ENCODE results near the gene FAM32A. TPM values are rescaled to one million over a fixed set of nuclear protein-coding genes. Genes with fewer than 3 reads are reported as not detected.

Gene FAM32A
- total and polyA plus RNA-seq, 10 of the 15 experiments (the other 5 are each of a cell fraction or from before 2014, with no cell fraction given) = 33.3 to 116 (median 71.9) TPM

GRCh38 chr19:16197622-16198369 is 12.6 kb downstream of the FAM32A start, which contains the start of gene AP1M1 (continued):
- TF ChIP-seq SREBF2 (IDR thresholded peaks at IDR 0.05; ENCODE audit: low read length) (no peak), SMARCA5 (IDR thresholded peaks at IDR 0.05) (peak; percentile 54; the same call in 1 of the 2 replicates), CREB1 (IDR thresholded peaks at IDR 0.05; ENCODE audit: low read depth) (peak; percentile 49), MYB (IDR thresholded peaks at IDR 0.05; ENCODE audit: borderline replicate concordance, low read depth, low read length) (0 out of 2 replicates have a peak, but pooled peaks have one; percentile 43), PAX8 (IDR thresholded peaks at IDR 0.05) (no peak), NFYB (IDR thresholded peaks at IDR 0.05; ENCODE audit: insufficient read depth, low read depth, low read length) (no peak), GATAD2B (conservative IDR thresholded peaks at IDR 0.05; ENCODE audit: low read depth) (peak; percentile 90), MAX (IDR thresholded peaks at IDR 0.05; ENCODE audit: low read depth, low read length) (peak; percentile 61; the same call in 1 of the 2 replicates), PAX5 (IDR thresholded peaks at IDR 0.05; ENCODE audit: borderline replicate concordance, low read depth, low read length) (0 out of 2 replicates have a peak, but pooled peaks have one; percentile 8), NBN (IDR thresholded peaks at IDR 0.05) (no peak), ZBED1 (IDR thresholded peaks at IDR 0.05; ENCODE audit: borderline replicate concordance) (no peak), SIN3A (IDR thresholded peaks at IDR 0.05; ENCODE audit: low read depth, low read length) (peak; percentile 92; the same call in 1 of the 2 replicates), RAD21 (IDR thresholded peaks at IDR 0.05; ENCODE audit: insufficient read depth, low read depth, low read length) (no peak), SMAD5 (IDR thresholded peaks at IDR 0.05; ENCODE audit: low read depth) (peak; percentile 81), BHLHE40 (IDR thresholded peaks at IDR 0.05; ENCODE audit: borderline replicate concordance in 1 of 2, low read depth in 2 of 2, low read length in 1 of 2) (peak in 1 of 2 experiments; percentile 22; a peak in 1 of 4 replicates), POU2F2 (IDR thresholded peaks at IDR 0.05; ENCODE audit: borderline replicate concordance, low read depth, low read length) (peak; percentile 79; the same call in 2 of the 3 replicates), SPI1 (IDR thresholded peaks at IDR 0.05; ENCODE audit: borderline replicate concordance, insufficient read depth, low read depth, low read length) (peak; percentile 24), STAT3 (IDR thresholded peaks at IDR 0.05; ENCODE audit: low read depth, low read length) (no peak), LARP7 (IDR thresholded peaks at IDR 0.05) (peak; percentile 62; the same call in 1 of the 2 replicates), IKZF2 (IDR thresholded peaks at IDR 0.05) (no peak), SMC3 (IDR thresholded peaks at IDR 0.05; ENCODE audit: borderline replicate concordance, low read length) (no peak), GABPA (IDR thresholded peaks at IDR 0.05; ENCODE audit: low read depth) (peak; percentile 86), ZBTB4 (CRISPR knock-in tag; IDR thresholded peaks at IDR 0.05) (no peak), ZNF592 (IDR thresholded peaks at IDR 0.05) (no peak)
